Measurements from ENCODE around the gene RCBTB1.

GRCh38 chr13:49602005-49602404 lies 16.6 kb upstream of the RCBTB1 start:
- TF ChIP-seq POLR2A (IDR thresholded peaks at IDR 0.05): no peak
- TF ChIP-seq, protein P1, sequence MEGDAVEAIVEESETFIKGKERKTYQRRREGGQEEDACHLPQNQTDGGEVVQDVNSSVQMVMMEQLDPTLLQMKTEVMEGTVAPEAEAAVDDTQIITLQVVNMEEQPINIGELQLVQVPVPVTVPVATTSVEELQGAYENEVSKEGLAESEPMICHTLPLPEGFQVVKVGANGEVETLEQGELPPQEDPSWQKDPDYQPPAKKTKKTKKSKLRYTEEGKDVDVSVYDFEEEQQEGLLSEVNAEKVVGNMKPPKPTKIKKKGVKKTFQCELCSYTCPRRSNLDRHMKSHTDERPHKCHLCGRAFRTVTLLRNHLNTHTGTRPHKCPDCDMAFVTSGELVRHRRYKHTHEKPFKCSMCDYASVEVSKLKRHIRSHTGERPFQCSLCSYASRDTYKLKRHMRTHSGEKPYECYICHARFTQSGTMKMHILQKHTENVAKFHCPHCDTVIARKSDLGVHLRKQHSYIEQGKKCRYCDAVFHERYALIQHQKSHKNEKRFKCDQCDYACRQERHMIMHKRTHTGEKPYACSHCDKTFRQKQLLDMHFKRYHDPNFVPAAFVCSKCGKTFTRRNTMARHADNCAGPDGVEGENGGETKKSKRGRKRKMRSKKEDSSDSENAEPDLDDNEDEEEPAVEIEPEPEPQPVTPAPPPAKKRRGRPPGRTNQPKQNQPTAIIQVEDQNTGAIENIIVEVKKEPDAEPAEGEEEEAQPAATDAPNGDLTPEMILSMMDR (IDR thresholded peaks at IDR 0.05): no peak

Data from lower leg skin (tissue), 3 donors.